IMR-90 (cell line): ENCODE measurements around the gene GSTA4. TPM values are rescaled to one million over a fixed set of nuclear protein-coding genes. Genes with fewer than 3 reads are reported as not detected.
"Not testable (repeated sequence)": the region's sequence is repeated elsewhere in the genome, so short reads cannot be mapped to it uniquely, and the experiment has no call there.

Source experiments
- ATAC-seq: fragments of 200-7000 bp; cut with Tn5 transposase; 2 replicates; pipeline ENCODE4 v1.9.1; 2020; ENCODE audit warnings: low read depth, mild to moderate bottlenecking, moderate library complexity
- Bru-seq: library from RNA; stranded (reverse); fragments of 400-500 nt; gene quantifications from one replicate; lab custom pipeline; 2021; lab: Mats Ljungman, UMichigan
- BruChase-seq, 2 experiments: library from RNA; stranded (reverse); fragments of 400-500 nt; gene quantifications; one replicate each; lab custom pipeline; 2021; lab: Mats Ljungman, UMichigan
- BruUV-seq: library from RNA; stranded (reverse); fragments of 400-500 nt; replicated peaks from 2 replicates; lab custom pipeline; 2021; lab: Mats Ljungman, UMichigan
- CTCF ChIA-PET: fragments of 300-600 bp; formaldehyde crosslinking; extraction: SDS; loops from one replicate; lab custom pipeline; 2021; ENCODE audit warnings: antibody characterized with exemption; lab: Yijun Ruan, JAX
- POLR2A ChIA-PET: fragments of 300-600 bp; sonication (Branson Sonifier 250); formaldehyde crosslinking; loops from one replicate; lab custom pipeline; 2022; ENCODE audit warnings: antibody characterized with exemption; ENCODE audit not compliant: unreplicated experiment; lab: Charles Lee
- DNase-seq: peaks from one replicate; pipeline ENCODE4 v3.0.0; 2013
- H2AFZ ChIP-seq: replicated peaks from 2 replicates; pipeline ENCODE3; 2013; ENCODE audit warnings: low read length, mild to moderate bottlenecking; ENCODE audit not compliant: poor library complexity
- H2AK5ac ChIP-seq: 2 replicates; pipeline ENCODE4 v1.6.1; 2013; ENCODE audit warnings: low read depth, low read length, inconsistent platforms
- H2AK9ac ChIP-seq: replicated peaks from 2 replicates; pipeline ENCODE3; 2013; ENCODE audit warnings: mild to moderate bottlenecking, low read depth, low read length, moderate library complexity; ENCODE audit not compliant: poor library complexity
- H2BK120ac ChIP-seq: 2 replicates; pipeline ENCODE4 v1.6.1; 2013; ENCODE audit warnings: low read depth, low read length, inconsistent platforms
- H2BK15ac ChIP-seq: 3 replicates; pipeline ENCODE4 v1.6.1; 2013; ENCODE audit warnings: low read depth, low read length, inconsistent platforms
- H2BK20ac ChIP-seq: 2 replicates; pipeline ENCODE4 v1.6.1; 2013; ENCODE audit warnings: low read depth, mild to moderate bottlenecking, inconsistent platforms, low read length, moderate library complexity
- H2BK5ac ChIP-seq: 2 replicates; pipeline ENCODE4 v1.6.1; 2013; ENCODE audit warnings: mild to moderate bottlenecking, low read depth, low read length, inconsistent platforms; ENCODE audit not compliant: poor library complexity, severe bottlenecking
- H3K14ac ChIP-seq: replicated peaks from 2 replicates; pipeline ENCODE4 v1.6.1; 2013; ENCODE audit warnings: low read depth, low read length, inconsistent platforms
- H3K18ac ChIP-seq: 2 replicates; pipeline ENCODE4 v1.6.1; 2013; ENCODE audit warnings: low read depth, low read length, control low read depth
- H3K23ac ChIP-seq: 2 replicates; pipeline ENCODE4 v1.6.1; 2013; ENCODE audit warnings: low read depth, low read length, inconsistent platforms
- H3K27ac ChIP-seq: 2 replicates; pipeline ENCODE4 v1.5.1; 2013; ENCODE audit warnings: mild to moderate bottlenecking, control low read depth, low read length; ENCODE audit not compliant: insufficient read depth
- H3K27me3 ChIP-seq: 2 replicates; pipeline ENCODE4 v1.6.1; 2013; ENCODE audit warnings: low read length; ENCODE audit not compliant: control insufficient read depth, insufficient read depth
- H3K36me3 ChIP-seq: 2 replicates; pipeline ENCODE4 v1.6.1; 2013; ENCODE audit warnings: low read length, mixed read lengths; ENCODE audit not compliant: control insufficient read depth, insufficient read depth
- H3K4ac ChIP-seq: 2 replicates; pipeline ENCODE4 v1.6.1; 2013; ENCODE audit warnings: low read depth, low read length, inconsistent platforms
- H3K4me1 ChIP-seq: 2 replicates; pipeline ENCODE4 v1.6.1; 2013; ENCODE audit warnings: low read length, mixed read lengths; ENCODE audit not compliant: control insufficient read depth, insufficient read depth
- H3K4me2 ChIP-seq: 2 replicates; pipeline ENCODE4 v1.6.1; 2013; ENCODE audit warnings: low read depth, mild to moderate bottlenecking, control low read depth, low read length, moderate library complexity
- H3K4me3 ChIP-seq: 2 replicates; pipeline ENCODE4 v1.5.1; 2013; ENCODE audit warnings: low read depth, mild to moderate bottlenecking, control low read depth, low read length, moderate library complexity; ENCODE audit not compliant: insufficient read depth
- H3K56ac ChIP-seq: 2 replicates; pipeline ENCODE4 v1.6.1; 2013; ENCODE audit warnings: low read length, inconsistent platforms; ENCODE audit not compliant: insufficient read depth; ENCODE audit errors: extremely low read depth
- H3K79me1 ChIP-seq, 2 experiments: 2 replicates each; pipeline ENCODE4 v1.6.1; 2013; ENCODE audit warnings: low read length in 2 of 2, inconsistent platforms in 1 of 2, low read depth in 1 of 2
- H3K9ac ChIP-seq: 2 replicates; pipeline ENCODE4 v1.6.1; 2013; ENCODE audit warnings: low read depth, low read length, control low read depth
- H3K9me1 ChIP-seq: 2 replicates; pipeline ENCODE4 v1.6.1; 2013; ENCODE audit warnings: low read length, inconsistent platforms; ENCODE audit not compliant: insufficient read depth
- H3K9me3 ChIP-seq: 2 replicates; pipeline ENCODE4 v1.6.1; 2013; ENCODE audit warnings: low read length; ENCODE audit not compliant: control insufficient read depth, insufficient read depth
- H4K20me1 ChIP-seq: 2 replicates; pipeline ENCODE4 v1.6.1; 2013; ENCODE audit warnings: low read length, inconsistent platforms; ENCODE audit not compliant: insufficient read depth
- H4K5ac ChIP-seq: 2 replicates; pipeline ENCODE4 v1.6.1; 2013; ENCODE audit warnings: mild to moderate bottlenecking, low read depth, low read length, control low read depth
- H4K8ac ChIP-seq, 2 experiments: 2 replicates each; pipeline ENCODE4 v1.6.1; 2013; ENCODE audit warnings: low read depth in 2 of 2, low read length in 2 of 2, control low read depth in 1 of 2, inconsistent platforms in 1 of 2
- H4K91ac ChIP-seq: 2 replicates; pipeline ENCODE4 v1.6.1; 2013; ENCODE audit warnings: low read depth, low read length, inconsistent platforms; ENCODE audit not compliant: insufficient read depth
- FOS ChIP-seq: fragments of 150-350 bp; IDR thresholded peaks from 2 replicates; pipeline ENCODE4 v1.6.1; 2016; ENCODE audit warnings: low read depth, low read length
- MAFK ChIP-seq: IDR thresholded peaks from 2 replicates; pipeline ENCODE4 v1.6.1; 2012; ENCODE audit warnings: low read depth, low read length, improper control_type of control experiment
- MAZ ChIP-seq: IDR thresholded peaks from 2 replicates; pipeline ENCODE4 v1.6.1; 2012; ENCODE audit warnings: low read depth, mild to moderate bottlenecking, low read length, improper control_type of control experiment, moderate library complexity, borderline replicate concordance
- POLR2A ChIP-seq: IDR thresholded peaks from 2 replicates; pipeline ENCODE4 v1.6.1; 2012; ENCODE audit warnings: mild to moderate bottlenecking, low read depth, low read length
- RAD21 ChIP-seq: IDR thresholded peaks from 2 replicates; pipeline ENCODE4 v1.6.1; 2012; ENCODE audit warnings: low read length, improper control_type of control experiment
- SMC3 ChIP-seq: fragments of 150-350 bp; IDR thresholded peaks from 2 replicates; pipeline ENCODE4 v1.6.1; 2016; ENCODE audit warnings: low read depth, mild to moderate bottlenecking, antibody characterized with exemption, low read length, moderate library complexity
- WGBS, 2 experiments: methylation state at CpG; one replicate each; pipeline versions ENCODE4 v1.1.5 to v1.1.7; 2013; ENCODE audit warnings: missing lambda C conversion rate in 2 of 2; ENCODE audit not compliant: insufficient read length in 1 of 2; ENCODE audit errors: extremely low coverage in 2 of 2; 5-methylcytosine and 5-hydroxymethylcytosine counted together
- dilution Hi-C: fragments of 300-500 bp; cut with HindIII; formaldehyde crosslinking; loops from one replicate; pipeline ENCODE4 v1.14.3; 2018; ENCODE audit warnings: low sequenced_read_pairs; ENCODE audit not compliant: unreplicated experiment
- in situ Hi-C: fragments of 300-500 bp; cut with MboI; formaldehyde crosslinking; loops from 3 replicates; pipeline ENCODE4 v1.14.3; 2019; ENCODE audit warnings: low sequenced_read_pairs, inconsistent platforms, mixed read lengths
- intact Hi-C: fragments of 100-400 bp; cut with micrococcal nuclease; formaldehyde crosslinking; loops from 2 replicates; pipeline ENCODE4 v1.10.0; 2022
- long read RNA-seq: library from polyadenylated mRNA; unstranded; transcript quantifications from one replicate; pipeline ENCODE4 v2.0.0, GENCODE V29; 2021; ENCODE audit not compliant: unreplicated experiment
- polyA plus RNA-seq, 3 experiments: library from polyadenylated mRNA; depleted of rRNA; stranded (reverse); fragments of >200 nt; gene quantifications; 2 replicates each; pipeline ENCODE4 v1.2.3, GENCODE V29; 2012; ENCODE audit warnings: low replicate concordance in 1 of 3
- total RNA-seq: library from RNA; depleted of rRNA; stranded (reverse); fragments of >200 nt; gene quantifications from 2 replicates; pipeline ENCODE4 v1.2.3, GENCODE V29; 2012; rRNA removed
- TF ChIP-seq, protein P1 (sequence below): conservative IDR thresholded peaks from 2 replicates; pipeline ENCODE4 v1.5.1; 2012; ENCODE audit warnings: mild to moderate bottlenecking, low read depth, low read length, improper control_type of control experiment

The GSTA4 gene, protein sequence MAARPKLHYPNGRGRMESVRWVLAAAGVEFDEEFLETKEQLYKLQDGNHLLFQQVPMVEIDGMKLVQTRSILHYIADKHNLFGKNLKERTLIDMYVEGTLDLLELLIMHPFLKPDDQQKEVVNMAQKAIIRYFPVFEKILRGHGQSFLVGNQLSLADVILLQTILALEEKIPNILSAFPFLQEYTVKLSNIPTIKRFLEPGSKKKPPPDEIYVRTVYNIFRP
- total RNA-seq (26.9 and 35.8 TPM in 2 replicates), polyA plus RNA-seq (2012; rRNA removed) (29.6 and 35.6 TPM in 2 replicates), Bru-seq, nascent RNA (percentile 68 among the genes with signal in this experiment), BruChase-seq, experiment 1, labeled RNA remaining after a 6-hour chase (percentile 82 among the genes with signal in this experiment), BruChase-seq, experiment 2, labeled RNA remaining after a 2-hour chase (percentile 90 among the genes with signal in this experiment)
- 7.6 and 12.7 TPM in 2 replicates for polyA plus RNA-seq (2012; cell fraction: cytosol; rRNA removed)
- polyA plus RNA-seq (2012; cell fraction: nucleus; rRNA removed; ENCODE audit: low replicate concordance), result 4.2 and 41.9 TPM in 2 replicates
- long read RNA-seq, transcript GSTA4-203 (7 exons, 1,334 nt), result major isoform, 20 of 23 reads
- long read RNA-seq, partial matches to known transcripts, result 2 of 23 reads
- long read RNA-seq, other reads (novel, unspliced or antisense), result 1 of 23 reads

DNA sequence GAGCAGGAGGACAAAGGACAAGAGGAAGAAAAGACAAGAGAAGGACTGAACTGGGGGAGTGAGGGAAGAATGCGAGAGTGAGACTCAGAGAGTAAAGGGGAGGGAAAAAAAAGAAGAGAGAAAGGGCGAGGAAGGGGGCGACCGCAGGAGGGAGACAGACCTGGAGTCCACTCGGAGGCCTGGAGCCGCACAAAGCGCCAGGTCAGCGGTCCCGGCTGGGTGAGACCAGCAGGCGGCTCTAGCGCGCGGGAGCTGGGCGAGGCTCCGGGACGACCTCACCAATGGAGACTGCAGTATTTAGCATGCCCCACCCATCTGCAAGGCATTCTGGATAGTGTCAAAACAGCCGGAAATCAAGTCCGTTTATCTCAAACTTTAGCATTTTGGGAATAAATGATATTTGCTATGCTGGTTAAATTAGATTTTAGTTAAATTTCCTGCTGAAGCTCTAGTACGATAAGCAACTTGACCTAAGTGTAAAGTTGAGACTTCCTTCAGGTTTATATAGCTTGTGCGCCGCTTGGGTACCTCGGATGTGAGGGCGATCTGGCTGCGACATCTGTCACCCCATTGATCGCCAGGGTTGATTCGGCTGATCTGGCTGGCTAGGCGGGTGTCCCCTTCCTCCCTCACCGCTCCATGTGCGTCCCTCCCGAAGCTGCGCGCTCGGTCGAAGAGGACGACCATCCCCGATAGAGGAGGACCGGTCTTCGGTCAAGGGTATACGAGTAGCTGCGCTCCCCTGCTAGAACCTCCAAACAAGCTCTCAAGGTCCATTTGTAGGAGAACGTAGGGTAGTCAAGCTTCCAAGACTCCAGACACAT, at the start of gene GSTA4:
Gene GSTA4, minus strand, starts transcription at position 196 of the 824 bp plus-strand sequence. CDS start 1,041 bp downstream, outside the sequence.
- Histone ChIP-seq H3K4ac (peak within 1 kb of the TSS; percentile 86), H3K23ac (peak within 1 kb of the TSS; percentile 68), H2AK5ac (peak within 1 kb of the TSS; percentile 50; the same call in 1 of the 2 replicates), H4K5ac (peak within 1 kb of the TSS; percentile 70), H3K27ac (peak within 1 kb of the TSS; percentile 88), H3K4me2 (peak within 1 kb of the TSS; percentile 77), H3K4me3 (peak within 1 kb of the TSS; percentile 58), H2BK5ac (peak within 1 kb of the TSS; percentile 84), H3K14ac (peak within 1 kb of the TSS; percentile 81), H2AFZ (peak within 1 kb of the TSS; percentile 87), H3K9ac (peak within 1 kb of the TSS; percentile 91), H3K79me1 (peaks cover 6 to 19% of the 10 kb centered on the region in 2 experiments; a peak in 2 of 4 replicates), H2AK9ac (peak within 1 kb of the TSS; percentile 90), H4K91ac (peak within 1 kb of the TSS; percentile 90), H2BK20ac (peak within 1 kb of the TSS; percentile 35), H4K8ac (peak within 1 kb of the TSS; percentile 61 to 86), H2BK120ac (peak within 1 kb of the TSS; percentile 78), H3K56ac (peak within 1 kb of the TSS; percentile 91), H3K18ac (peak within 1 kb of the TSS; percentile 56), H2BK15ac (peak within 1 kb of the TSS; percentile 53; the same call in 1 of the 3 replicates)
- ATAC-seq, result peak; percentile 98
- peak; percentile 98 for DNase-seq
- CTCF ChIA-PET, result interaction anchor here (0.6 to 1.3 kb wide), 8 partner anchors 23 to 700 kb away, joined by 3 to 6 read pairs (median 3); no protein-coding TSS in a partner anchor
- H3K4me1 ChIP-seq, dilution Hi-C loops, BruUV-seq, H3K9me3 ChIP-seq, H4K20me1 ChIP-seq, H3K27me3 ChIP-seq, H3K36me3 ChIP-seq, POLR2A ChIA-PET, in situ Hi-C loops, H3K9me1 ChIP-seq: not testable (repeated sequence)
- TF ChIP-seq, protein P1, sequence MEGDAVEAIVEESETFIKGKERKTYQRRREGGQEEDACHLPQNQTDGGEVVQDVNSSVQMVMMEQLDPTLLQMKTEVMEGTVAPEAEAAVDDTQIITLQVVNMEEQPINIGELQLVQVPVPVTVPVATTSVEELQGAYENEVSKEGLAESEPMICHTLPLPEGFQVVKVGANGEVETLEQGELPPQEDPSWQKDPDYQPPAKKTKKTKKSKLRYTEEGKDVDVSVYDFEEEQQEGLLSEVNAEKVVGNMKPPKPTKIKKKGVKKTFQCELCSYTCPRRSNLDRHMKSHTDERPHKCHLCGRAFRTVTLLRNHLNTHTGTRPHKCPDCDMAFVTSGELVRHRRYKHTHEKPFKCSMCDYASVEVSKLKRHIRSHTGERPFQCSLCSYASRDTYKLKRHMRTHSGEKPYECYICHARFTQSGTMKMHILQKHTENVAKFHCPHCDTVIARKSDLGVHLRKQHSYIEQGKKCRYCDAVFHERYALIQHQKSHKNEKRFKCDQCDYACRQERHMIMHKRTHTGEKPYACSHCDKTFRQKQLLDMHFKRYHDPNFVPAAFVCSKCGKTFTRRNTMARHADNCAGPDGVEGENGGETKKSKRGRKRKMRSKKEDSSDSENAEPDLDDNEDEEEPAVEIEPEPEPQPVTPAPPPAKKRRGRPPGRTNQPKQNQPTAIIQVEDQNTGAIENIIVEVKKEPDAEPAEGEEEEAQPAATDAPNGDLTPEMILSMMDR, result peak; percentile 94
- TF ChIP-seq SMC3 (peak; percentile 79), MAZ (peak; percentile 20; the same call in 1 of the 2 replicates), FOS (peak; percentile 48; the same call in 1 of the 2 replicates), MAFK (peak; percentile 85), RAD21 (peak; percentile 76), POLR2A (peak; percentile 71; the same call in 1 of the 2 replicates)
- intact Hi-C loops, result loop anchor here (1.0 to 5.0 kb wide), 6 partner anchors 47 to 584 kb away; no protein-coding TSS in a partner anchor
- 0% methylated on average over 8 of the region's 41 CpGs; no CpG with 5 or more reads in 1 of the 2 experiments for WGBS, 2 experiments
